SJSA1 (cell line): ENCODE results near the gene GUCA1A. TPM values are rescaled to one million over a fixed set of nuclear protein-coding genes. Genes with fewer than 3 reads are reported as not detected.
"Not testable (repeated sequence)": the region's sequence is repeated elsewhere in the genome, so short reads cannot be mapped to it uniquely, and the experiment has no call there.

Source experiments
- DNase-seq, 2 experiments: peaks; one replicate each; pipeline ENCODE4 v3.0.0-alpha.2; 2015 to 2020; ENCODE audit warnings: low spot score in 2 of 2, low read depth in 1 of 2
- H3K27ac ChIP-seq: fragments of 250-450 bp; sonication (Bioruptor Pico); 2 replicates; pipeline ENCODE4 v1.5.1; 2020; ENCODE audit warnings: mild to moderate bottlenecking, moderate library complexity
- H3K27me3 ChIP-seq: fragments of 250-450 bp; sonication (Bioruptor Pico); replicated peaks from 2 replicates; pipeline ENCODE4 v1.5.1; 2020; ENCODE audit warnings: mild to moderate bottlenecking, moderate library complexity
- H3K36me3 ChIP-seq: fragments of 250-450 bp; sonication (Bioruptor Pico); 2 replicates; pipeline ENCODE4 v1.5.1; 2020; ENCODE audit warnings: mild to moderate bottlenecking
- H3K4me1 ChIP-seq: fragments of 250-450 bp; sonication (Bioruptor Pico); replicated peaks from 2 replicates; pipeline ENCODE4 v1.6.1; 2021; ENCODE audit warnings: mild to moderate bottlenecking
- H3K4me3 ChIP-seq: fragments of 250-450 bp; sonication (Bioruptor Pico); 2 replicates; pipeline ENCODE4 v1.5.1; 2020; ENCODE audit warnings: mild to moderate bottlenecking
- H3K9me3 ChIP-seq: fragments of 250-450 bp; sonication (Bioruptor Pico); replicated peaks from 2 replicates; pipeline ENCODE4 v1.5.1; 2020; ENCODE audit warnings: mild to moderate bottlenecking
- total RNA-seq: library from RNA; depleted of rRNA; stranded (reverse); fragments of >200 nt; shearing (Covaris generic); gene quantifications from 2 replicates; pipeline ENCODE4 v1.2.3, GENCODE V29; 2014

The GUCA1A gene
- total RNA-seq, 1 experiment from 2014 or later: not detected

DNA sequence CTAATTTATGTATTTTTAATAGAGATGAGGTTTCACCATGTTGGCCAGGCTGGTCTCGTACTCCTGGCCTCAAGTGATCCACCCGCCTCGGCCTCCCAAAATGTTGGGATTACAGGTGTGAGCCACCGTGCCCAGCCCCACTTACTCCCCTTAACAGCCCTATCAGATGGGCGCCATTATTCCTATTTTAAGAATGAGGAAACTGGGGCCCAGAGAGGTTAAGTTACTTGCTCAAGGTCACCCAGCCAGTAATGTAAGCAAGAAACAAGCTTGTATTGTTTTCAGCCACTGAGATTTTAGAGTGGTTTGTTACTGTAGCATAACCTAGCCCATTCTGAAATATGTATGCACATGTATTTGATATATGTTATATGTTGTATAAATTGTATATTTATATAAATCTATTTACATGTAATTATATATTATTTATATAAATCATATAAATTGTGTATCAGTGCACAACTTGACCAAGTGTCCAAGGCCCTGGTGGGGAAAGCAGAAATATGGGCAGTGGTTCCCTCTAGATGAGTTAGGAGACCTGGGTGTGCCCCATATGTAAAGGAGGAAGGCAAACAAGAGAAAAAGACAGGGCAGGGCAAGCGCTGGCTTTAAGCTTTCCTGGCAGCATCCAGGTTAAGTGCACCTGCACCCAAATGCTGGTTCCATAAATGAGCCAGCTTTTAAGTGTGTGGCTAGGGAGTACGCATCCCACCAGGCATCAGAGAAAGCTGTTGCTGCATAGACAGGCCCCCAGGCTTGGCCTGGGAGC is 1.2 kb upstream of the GUCA1A start:
- H3K4me3 ChIP-seq: no peak overlapping the region
- no peaks in the 10 kb centered on the region; the same call in 1 of the 2 replicates for H3K9me3 ChIP-seq
- no peaks in the 10 kb centered on the region for H3K27me3 ChIP-seq
- DNase-seq: no peak
- no peak overlapping the region for H3K27ac ChIP-seq
- H3K4me1 ChIP-seq: no peaks in the 10 kb centered on the region
- H3K36me3 ChIP-seq: no peaks in the 10 kb centered on the region

DNA sequence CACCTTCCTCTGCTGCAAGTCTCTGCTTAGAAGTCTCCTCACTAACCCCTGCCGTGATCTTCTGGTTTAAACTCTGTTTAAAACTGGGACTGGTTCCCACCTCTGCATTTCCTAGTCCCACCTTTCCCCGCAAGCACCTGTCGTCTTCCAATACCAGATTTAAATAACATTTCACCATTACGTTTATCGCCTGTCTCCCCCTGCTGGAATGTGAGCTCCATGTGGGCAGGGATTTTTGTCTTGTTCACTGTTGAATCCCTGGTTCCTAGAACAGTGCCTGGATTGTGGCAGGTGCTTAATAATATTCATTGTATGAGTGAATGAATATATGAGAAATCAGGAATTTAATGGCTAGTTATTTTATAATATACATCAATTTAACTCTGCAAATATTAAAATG is 2.7 kb downstream of the GUCA1A start:
- no peaks in the 10 kb centered on the region for H3K4me1 ChIP-seq
- DNase-seq: no peak
- no peak overlapping the region for H3K27ac ChIP-seq
- H3K9me3 ChIP-seq: no peaks in the 10 kb centered on the region
- no peak overlapping the region for H3K4me3 ChIP-seq
- no peaks in the 10 kb centered on the region for H3K36me3 ChIP-seq
- no peaks in the 10 kb centered on the region for H3K27me3 ChIP-seq

- Histone ChIP-seq H3K4me3 (no peak overlapping the region), H3K4me1 (no peaks in the 10 kb centered on the region), H3K27ac (no peak overlapping the region), H3K9me3 (no peaks in the 10 kb centered on the region), H3K36me3 (no peaks in the 10 kb centered on the region), H3K27me3 (no peaks in the 10 kb centered on the region)
- DNase-seq: no peak
Measured at GRCh38 chr6:42176981-42177380, 3.8 kb downstream of the GUCA1A start.

DNA sequence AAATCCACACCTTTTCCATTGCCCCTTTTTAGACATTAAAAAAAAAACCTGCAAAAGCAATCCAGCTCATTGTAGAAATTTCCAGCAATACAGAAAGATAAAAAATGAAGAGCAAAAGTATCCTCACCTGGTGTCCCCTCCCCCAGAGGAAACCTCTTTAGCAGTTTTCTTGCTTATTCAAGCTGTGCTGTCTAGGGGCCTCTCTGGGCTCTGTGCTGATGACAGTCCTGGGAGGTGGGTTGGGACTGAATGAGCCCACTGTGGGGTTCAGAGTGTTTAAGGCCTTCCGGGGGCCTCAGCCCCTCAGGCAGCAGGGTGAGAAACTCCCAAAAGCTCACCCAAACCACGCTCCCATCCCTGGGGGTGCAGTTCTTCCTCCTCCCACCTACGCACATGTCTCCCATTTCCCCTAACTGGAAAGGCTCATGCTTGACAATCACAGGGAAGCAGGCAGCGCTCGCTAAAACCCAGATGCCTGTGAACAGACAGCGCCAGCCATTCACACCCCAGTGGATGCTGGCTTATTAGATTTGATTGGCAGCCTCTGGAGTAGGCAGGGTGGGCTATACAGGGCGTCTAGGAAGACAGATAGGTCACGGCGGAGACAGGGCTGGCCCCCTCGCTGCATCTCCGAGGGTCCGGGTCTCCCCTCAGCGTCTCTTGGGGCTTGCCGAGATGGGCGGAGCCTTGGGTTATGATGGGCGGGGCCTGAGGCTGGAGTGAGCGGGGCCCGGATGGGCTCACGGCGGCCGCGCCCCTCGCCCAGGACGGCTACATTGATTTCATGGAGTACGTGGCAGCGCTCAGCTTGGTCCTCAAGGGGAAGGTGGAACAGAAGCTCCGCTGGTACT is 4.6 kb downstream of the GUCA1A start:
- Histone ChIP-seq H3K4me1 (no peaks in the 10 kb centered on the region), H3K36me3 (no peaks in the 10 kb centered on the region), H3K27ac (no peak overlapping the region), H3K4me3 (no peak overlapping the region), H3K9me3 (no peaks in the 10 kb centered on the region), H3K27me3 (no peaks in the 10 kb centered on the region)
- no peak for DNase-seq

DNA sequence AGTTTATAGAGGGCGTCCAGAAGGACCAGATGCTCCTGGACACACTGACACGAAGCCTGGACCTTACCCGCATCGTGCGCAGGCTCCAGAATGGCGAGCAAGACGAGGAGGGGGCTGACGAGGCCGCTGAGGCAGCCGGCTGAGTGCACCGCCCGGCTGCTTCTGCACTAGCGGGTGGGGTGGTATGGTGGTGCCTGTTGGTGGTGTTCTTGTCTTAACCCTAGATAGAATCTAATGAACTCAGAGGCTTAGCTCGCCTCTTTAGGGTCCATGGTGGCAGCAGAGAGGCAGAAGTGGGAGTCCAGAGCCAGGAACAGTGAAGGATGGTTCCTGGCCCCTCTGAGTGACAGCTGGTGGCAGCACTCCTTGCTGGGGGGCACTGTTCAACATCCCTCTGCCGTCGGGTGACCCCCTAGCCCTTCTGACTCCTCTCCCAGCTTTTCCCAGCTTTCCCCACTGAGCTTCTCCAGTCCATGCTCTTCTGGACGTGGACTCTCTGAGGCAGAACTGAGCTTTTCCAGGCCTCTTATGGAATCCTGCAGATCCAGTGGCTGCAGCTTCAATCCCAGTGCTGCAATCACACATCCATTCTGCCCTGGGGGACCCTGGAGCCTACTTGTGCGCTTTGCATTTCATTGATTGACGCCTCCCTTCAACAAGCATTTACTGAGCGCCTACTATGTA is 6.2 kb downstream of the GUCA1A start:
- H3K4me3 ChIP-seq: no peak overlapping the region
- H3K9me3 ChIP-seq: no peaks in the 10 kb centered on the region
- no peaks in the 10 kb centered on the region for H3K4me1 ChIP-seq
- H3K27me3 ChIP-seq: no peaks in the 10 kb centered on the region
- H3K27ac ChIP-seq: no peak overlapping the region
- DNase-seq: no peak
- H3K36me3 ChIP-seq: no peaks in the 10 kb centered on the region

DNA sequence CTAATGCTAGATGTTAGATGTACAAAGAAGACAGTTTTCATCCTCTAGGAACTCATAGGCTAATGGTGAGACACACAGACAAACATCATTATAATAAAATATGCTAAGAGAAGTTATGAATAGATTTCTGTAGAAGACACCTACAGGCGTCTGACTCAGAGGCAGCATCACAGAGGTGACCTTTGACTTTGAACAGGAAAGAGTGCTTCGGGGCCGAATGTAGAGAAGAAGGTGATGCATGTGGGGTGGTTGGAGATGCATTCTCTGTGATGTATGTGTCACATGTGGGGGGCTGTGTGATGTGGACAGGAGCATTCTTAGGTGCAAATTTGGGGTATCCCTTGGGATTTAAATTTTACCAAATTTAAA is 6.8 kb downstream of the GUCA1A start:
- H3K36me3 ChIP-seq: no peaks in the 10 kb centered on the region
- H3K27ac ChIP-seq: no peak overlapping the region
- no peaks in the 10 kb centered on the region for H3K4me1 ChIP-seq
- no peaks in the 10 kb centered on the region for H3K27me3 ChIP-seq
- H3K9me3 ChIP-seq: no peaks in the 10 kb centered on the region
- H3K4me3 ChIP-seq: no peak overlapping the region
- DNase-seq: no peak

DNA sequence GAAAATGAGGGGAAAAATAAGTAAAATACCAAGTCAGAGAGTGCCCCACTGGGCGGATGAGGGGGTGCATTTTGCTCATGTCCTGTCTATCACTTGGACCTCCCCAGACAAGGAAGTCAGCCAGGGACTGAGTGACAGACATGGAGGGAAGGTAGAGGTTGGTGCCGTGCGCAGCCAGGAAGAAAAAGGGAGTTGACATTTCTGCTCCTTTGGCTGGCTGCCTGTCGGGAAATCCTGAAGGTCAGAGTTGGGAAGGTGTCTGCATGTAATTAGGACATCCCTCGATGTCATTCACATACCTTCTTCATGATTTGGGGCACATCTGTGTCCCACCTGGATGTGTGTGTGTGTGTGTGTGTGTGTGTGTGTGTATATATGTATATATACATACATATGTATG is 8.9 kb downstream of the GUCA1A start:
- Histone ChIP-seq H3K36me3 (no peaks in the 10 kb centered on the region), H3K4me3 (no peak overlapping the region), H3K9me3 (no peaks in the 10 kb centered on the region), H3K27me3 (no peaks in the 10 kb centered on the region), H3K4me1 (no peaks in the 10 kb centered on the region), H3K27ac (no peak overlapping the region)
- DNase-seq: no peak

- H3K27ac ChIP-seq: no peak overlapping the region
- H3K4me3 ChIP-seq: no peak overlapping the region
- H3K27me3 ChIP-seq: no peaks in the 10 kb centered on the region
- no peaks in the 10 kb centered on the region for H3K9me3 ChIP-seq
- H3K4me1 ChIP-seq: no peaks in the 10 kb centered on the region
- no peak for DNase-seq
- H3K36me3 ChIP-seq: no peaks in the 10 kb centered on the region
Measured at GRCh38 chr6:42184475-42184874, 11.3 kb downstream of the GUCA1A start.

DNA sequence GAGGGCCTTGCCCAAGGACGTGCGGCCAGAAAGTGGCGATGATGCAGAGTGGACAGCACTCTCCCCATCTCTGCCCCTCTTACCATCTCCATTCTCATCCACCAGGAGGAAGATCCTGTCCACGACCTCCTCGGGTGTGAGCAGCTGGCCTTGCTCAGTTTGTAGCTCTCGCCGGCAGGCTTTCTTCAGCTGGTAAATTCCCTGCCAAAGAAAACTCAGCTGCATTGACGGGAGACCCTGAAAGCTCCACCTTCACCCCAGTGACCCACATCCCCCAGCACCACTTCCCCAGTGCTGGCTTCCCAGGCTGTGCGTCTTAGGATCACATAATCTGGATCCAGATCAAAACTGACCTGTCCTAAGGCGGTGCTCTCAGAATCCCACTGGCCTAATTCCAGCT is 12.4 kb downstream of the GUCA1A start:
- no peaks in the 10 kb centered on the region for H3K27me3 ChIP-seq
- no peak overlapping the region for H3K4me3 ChIP-seq
- H3K27ac ChIP-seq: no peak overlapping the region
- H3K9me3 ChIP-seq: no peaks in the 10 kb centered on the region
- H3K4me1 ChIP-seq: no peaks in the 10 kb centered on the region
- no peak for DNase-seq
- H3K36me3 ChIP-seq: no peaks in the 10 kb centered on the region

- no peaks in the 10 kb centered on the region for H3K36me3 ChIP-seq
- no peak for DNase-seq
- H3K9me3 ChIP-seq: no peaks in the 10 kb centered on the region
- no peaks in the 10 kb centered on the region for H3K27me3 ChIP-seq
- H3K4me1 ChIP-seq: peaks cover 2% of the 10 kb centered on the region
- no peak overlapping the region for H3K27ac ChIP-seq
- no peak overlapping the region for H3K4me3 ChIP-seq
Measured at GRCh38 chr6:42188406-42188805, 15.2 kb downstream of the GUCA1A start.

GRCh38 chr6:42190554-42191183 is 17.5 kb downstream of the GUCA1A start:
- Histone ChIP-seq H3K36me3 (no peaks in the 10 kb centered on the region), H3K27ac (no peak overlapping the region), H3K4me1 (peaks cover 7% of the 10 kb centered on the region), H3K4me3 (no peak overlapping the region), H3K9me3 (no peaks in the 10 kb centered on the region), H3K27me3 (no peaks in the 10 kb centered on the region)
- no peak for DNase-seq

DNA sequence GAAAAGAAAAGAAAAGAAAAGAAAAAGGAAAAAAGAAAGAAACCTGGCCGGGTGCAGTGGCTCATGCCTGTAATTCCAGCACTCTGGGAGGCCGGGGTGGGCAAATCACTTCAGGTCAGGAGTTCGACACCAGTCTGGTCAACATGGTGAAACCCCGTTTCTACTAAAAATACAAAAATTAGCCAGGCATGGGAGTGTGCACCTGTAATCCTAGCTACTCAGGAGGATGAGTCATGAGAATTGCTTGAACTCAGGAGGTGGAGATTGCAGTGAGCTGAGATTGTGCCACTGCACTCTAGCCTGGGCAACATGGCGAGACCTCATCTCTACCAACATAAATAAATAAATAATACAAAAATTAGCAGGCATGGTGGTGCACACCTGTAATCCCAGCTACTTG is 19.2 kb downstream of the GUCA1A start:
- not testable (repeated sequence) for H3K4me3 ChIP-seq, H3K27ac ChIP-seq, H3K27me3 ChIP-seq, DNase-seq, H3K4me1 ChIP-seq, H3K36me3 ChIP-seq, H3K9me3 ChIP-seq

DNA sequence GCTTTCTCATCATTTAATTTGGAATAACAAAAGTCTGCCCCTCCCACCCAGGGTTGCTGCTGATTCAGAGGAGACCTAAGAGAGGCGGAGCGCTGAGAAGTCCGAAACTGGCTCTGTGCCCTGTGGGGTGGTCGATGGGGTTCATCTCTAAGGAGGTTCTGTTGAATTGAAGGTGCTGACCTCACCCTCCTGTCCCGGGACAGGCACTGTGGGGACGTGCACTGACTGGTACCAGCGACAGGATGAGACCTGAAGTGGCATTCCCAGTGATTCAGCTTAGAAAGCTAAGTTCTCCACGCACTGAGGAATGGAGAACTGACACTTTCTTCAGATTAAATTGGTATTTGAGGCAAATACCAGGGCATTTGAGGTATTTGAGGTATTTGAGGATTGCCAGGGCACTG is 20.3 kb downstream of the GUCA1A start:
- DNase-seq: peak in 1 of 2 experiments; percentile 18
- H3K27me3 ChIP-seq: no peaks in the 10 kb centered on the region
- no peaks in the 10 kb centered on the region for H3K9me3 ChIP-seq
- H3K4me3 ChIP-seq: no peak overlapping the region
- H3K36me3 ChIP-seq: no peaks in the 10 kb centered on the region; the same call in 1 of the 2 replicates
- H3K27ac ChIP-seq: no peak overlapping the region
- H3K4me1 ChIP-seq: peaks cover 19% of the 10 kb centered on the region
